ENCODE results near the gene EHD3. TPM values are rescaled to one million over a fixed set of nuclear protein-coding genes. Genes with fewer than 3 reads are reported as not detected.

Gene EHD3
- total and polyA plus RNA-seq, 10 of the 15 experiments (the other 5 are each of a cell fraction or from before 2014, with no cell fraction given) = 1.1 to 10.9 (median 8.2) TPM

DNA sequence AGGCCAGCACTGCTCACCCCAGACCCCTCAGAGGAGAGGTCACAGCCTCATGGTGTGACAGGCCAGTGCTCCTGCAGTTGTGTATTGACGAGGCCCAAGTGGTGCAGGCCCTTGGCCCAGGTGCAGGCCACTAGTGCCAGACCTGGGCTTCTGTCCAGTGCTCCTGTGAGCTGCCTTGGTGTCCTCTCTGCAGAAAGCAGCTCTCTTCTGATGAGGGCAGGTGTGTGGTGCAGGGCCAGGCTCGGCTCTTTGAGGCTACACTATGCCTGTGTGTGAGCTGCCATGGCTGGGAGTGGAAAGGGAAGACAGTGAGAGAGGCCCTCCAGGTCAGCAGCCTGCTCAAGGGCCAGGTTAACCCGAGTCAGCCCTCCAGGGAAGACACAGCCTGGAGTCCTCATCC, 17.1 kb downstream of the EHD3 start:
- CTCF ChIA-PET = interaction anchor here (1.8 to 9.5 kb wide), 2 partner anchors 12 to 16 kb away, joined by 5 to 68 read pairs; partner anchors contain the start of gene EHD3
- FAIRE-seq = no peak
- H3K79me2 ChIP-seq (ENCODE audit: control insufficient read depth, insufficient read depth, low read length) = no peaks in the 10 kb centered on the region
- no TSS peak for BruUV-seq (replicated peaks)
- ATAC-seq = no peak
- DNase-seq (ENCODE audit: low read depth, low spot score) = no peak
- H3K4me3 ChIP-seq = no peak overlapping the region
- intact Hi-C loops (cut with micrococcal nuclease; ENCODE audit: unreplicated experiment) = no loop called here
- RAD21 ChIA-PET (ENCODE audit: unreplicated experiment) = interaction anchor here (2.2 kb wide), 1 partner anchor 81 kb away, joined by 7 read pairs; no protein-coding TSS in a partner anchor
- no peak overlapping the region for H2AFZ ChIP-seq (ENCODE audit: control insufficient read depth, low read depth, low read length)
- peaks cover 46% of the 10 kb centered on the region for H3K4me1 ChIP-seq (ENCODE audit: control insufficient read depth, insufficient read depth, low read length)
- no peaks in the 10 kb centered on the region; a peak in 1 of 4 replicates for H3K36me3 ChIP-seq (ENCODE audit: control insufficient read depth in 2 of 2, insufficient read depth in 2 of 2, low read length in 1 of 2)
- no peak overlapping the region for H3K27ac ChIP-seq (ENCODE audit: control insufficient read depth, insufficient read depth)
- SMC1A ChIA-PET (ENCODE audit: uncharacterized antibody, unreplicated experiment) = interaction anchor here (1.1 kb wide), 1 partner anchor 16 kb away, joined by 3 read pairs; no protein-coding TSS in a partner anchor
- no peaks in the 10 kb centered on the region; the same call in 1 of the 2 replicates for H4K20me1 ChIP-seq (ENCODE audit: control insufficient read depth, insufficient read depth)
- in situ Hi-C loops (cut with MboI) = no loop called here
- H3K27me3 ChIP-seq (replicated peaks in 1 of 2; ENCODE audit: control insufficient read depth in 2 of 2, insufficient read depth in 2 of 2, low read length in 1 of 2) = no peaks in the 10 kb centered on the region
- 0% methylated on average over 3 of the region's 3 CpGs for WGBS (ENCODE audit: insufficient coverage, insufficient replicate concordance, low lambda C conversion rate, missing lambda C conversion rate)
- H3K9me3 ChIP-seq (replicated peaks; ENCODE audit: control insufficient read depth, insufficient read depth, low read length) = no peaks in the 10 kb centered on the region; the same call in 2 of the 3 replicates
- TF ChIP-seq SMARCA5 (IDR thresholded peaks at IDR 0.05) (no peak), SREBF2 (IDR thresholded peaks at IDR 0.05; ENCODE audit: low read length) (no peak)
- no peak overlapping the region for H3K9ac ChIP-seq (ENCODE audit: control insufficient read depth, insufficient read depth, low read length)
- POLR2A ChIA-PET = interaction anchor here (0.5 to 2.1 kb wide), 2 partner anchors 10 to 1665 kb away, joined by 3 to 5 read pairs; no protein-coding TSS in a partner anchor
- H3K4me2 ChIP-seq (ENCODE audit: control insufficient read depth, insufficient read depth) = no peak overlapping the region

DNA sequence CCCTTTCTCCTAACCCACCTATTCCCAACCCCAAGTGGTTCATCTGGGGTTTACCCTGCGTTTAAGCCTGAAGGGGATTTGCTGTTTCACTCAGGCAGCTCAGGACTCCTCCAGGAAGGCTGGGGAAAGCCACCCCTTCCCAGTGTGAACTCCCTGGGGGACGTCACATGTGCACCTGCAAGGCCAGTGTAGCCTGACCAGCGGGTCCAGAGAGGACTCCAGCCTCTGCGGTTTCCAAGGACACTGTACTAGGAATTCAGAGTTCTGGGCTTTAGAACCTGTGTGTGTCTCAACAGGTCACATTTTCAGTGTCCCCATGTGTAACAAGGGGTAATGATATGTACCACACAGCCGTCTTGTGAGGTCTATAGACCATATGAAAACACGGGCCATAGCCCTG, 17.9 kb downstream of the EHD3 start:
- ChIA-PET RAD21 (ENCODE audit: unreplicated experiment) (interaction anchor here (1.4 to 5.7 kb wide), 6 partner anchors 17 to 82 kb away, joined by 3 to 35 read pairs (median 8); partner anchors contain the start of genes CAPN14 and EHD3), POLR2A (no interaction called here), SMC1A (ENCODE audit: uncharacterized antibody, unreplicated experiment) (interaction anchor here (0.9 to 2.4 kb wide), 7 partner anchors 10 to 72 kb away, joined by 3 to 11 read pairs (median 4); partner anchors contain the start of gene CAPN14), CTCF (interaction anchor here (1.0 to 9.5 kb wide), 4 partner anchors 11 to 81 kb away, joined by 3 to 68 read pairs (median 22); partner anchors contain the start of gene EHD3)
- DNase-seq (ENCODE audit: low read depth, low spot score) (no peak), FAIRE-seq (no peak), ATAC-seq (no peak)
- Histone ChIP-seq H3K79me2 (ENCODE audit: control insufficient read depth, insufficient read depth, low read length) (no peaks in the 10 kb centered on the region), H3K4me3 (no peak overlapping the region), H3K9me3 (replicated peaks; ENCODE audit: control insufficient read depth, insufficient read depth, low read length) (no peaks in the 10 kb centered on the region; the same call in 2 of the 3 replicates), H3K36me3 (ENCODE audit: control insufficient read depth in 2 of 2, insufficient read depth in 2 of 2, low read length in 1 of 2) (no peaks in the 10 kb centered on the region; a peak in 1 of 4 replicates), H3K9ac (ENCODE audit: control insufficient read depth, insufficient read depth, low read length) (no peak overlapping the region), H2AFZ (ENCODE audit: control insufficient read depth, low read depth, low read length) (no peak overlapping the region; the same call in 1 of the 2 replicates), H4K20me1 (ENCODE audit: control insufficient read depth, insufficient read depth) (no peaks in the 10 kb centered on the region; the same call in 1 of the 2 replicates), H3K27me3 (replicated peaks in 1 of 2; ENCODE audit: control insufficient read depth in 2 of 2, insufficient read depth in 2 of 2, low read length in 1 of 2) (no peaks in the 10 kb centered on the region), H3K27ac (ENCODE audit: control insufficient read depth, insufficient read depth) (no peak overlapping the region), H3K4me1 (ENCODE audit: control insufficient read depth, insufficient read depth, low read length) (peaks cover 55% of the 10 kb centered on the region), H3K4me2 (ENCODE audit: control insufficient read depth, insufficient read depth) (no peak overlapping the region)
- in situ Hi-C loops (cut with MboI) (no loop called here), intact Hi-C loops (cut with micrococcal nuclease; ENCODE audit: unreplicated experiment) (loop anchor here (2.0 kb wide), 1 partner anchor 15 kb away; no protein-coding TSS in a partner anchor)
- 20% methylated on average over 6 of the region's 6 CpGs for WGBS (ENCODE audit: insufficient coverage, insufficient replicate concordance, low lambda C conversion rate, missing lambda C conversion rate)
- no TSS peak for BruUV-seq (replicated peaks)
- TF ChIP-seq CBFB (IDR thresholded peaks at IDR 0.05; ENCODE audit: low read depth) (no peak), NR2C2 (IDR thresholded peaks at IDR 0.05; ENCODE audit: borderline replicate concordance, control insufficient read depth, insufficient read length, low read depth) (no peak), SP1 (IDR thresholded peaks at IDR 0.05; ENCODE audit: low read depth, low read length) (no peak), KAT2A (conservative IDR thresholded peaks at IDR 0.05; ENCODE audit: control insufficient read depth, low read depth, low read length) (no peak), RUNX3 (IDR thresholded peaks at IDR 0.05; ENCODE audit: low read length) (no peak), SMAD1 (IDR thresholded peaks at IDR 0.05; ENCODE audit: low read depth, partially characterized antibody) (no peak), PAX5 (IDR thresholded peaks at IDR 0.05; ENCODE audit: borderline replicate concordance, low read depth, low read length) (no peak)
- TF ChIP-seq, protein P1, sequence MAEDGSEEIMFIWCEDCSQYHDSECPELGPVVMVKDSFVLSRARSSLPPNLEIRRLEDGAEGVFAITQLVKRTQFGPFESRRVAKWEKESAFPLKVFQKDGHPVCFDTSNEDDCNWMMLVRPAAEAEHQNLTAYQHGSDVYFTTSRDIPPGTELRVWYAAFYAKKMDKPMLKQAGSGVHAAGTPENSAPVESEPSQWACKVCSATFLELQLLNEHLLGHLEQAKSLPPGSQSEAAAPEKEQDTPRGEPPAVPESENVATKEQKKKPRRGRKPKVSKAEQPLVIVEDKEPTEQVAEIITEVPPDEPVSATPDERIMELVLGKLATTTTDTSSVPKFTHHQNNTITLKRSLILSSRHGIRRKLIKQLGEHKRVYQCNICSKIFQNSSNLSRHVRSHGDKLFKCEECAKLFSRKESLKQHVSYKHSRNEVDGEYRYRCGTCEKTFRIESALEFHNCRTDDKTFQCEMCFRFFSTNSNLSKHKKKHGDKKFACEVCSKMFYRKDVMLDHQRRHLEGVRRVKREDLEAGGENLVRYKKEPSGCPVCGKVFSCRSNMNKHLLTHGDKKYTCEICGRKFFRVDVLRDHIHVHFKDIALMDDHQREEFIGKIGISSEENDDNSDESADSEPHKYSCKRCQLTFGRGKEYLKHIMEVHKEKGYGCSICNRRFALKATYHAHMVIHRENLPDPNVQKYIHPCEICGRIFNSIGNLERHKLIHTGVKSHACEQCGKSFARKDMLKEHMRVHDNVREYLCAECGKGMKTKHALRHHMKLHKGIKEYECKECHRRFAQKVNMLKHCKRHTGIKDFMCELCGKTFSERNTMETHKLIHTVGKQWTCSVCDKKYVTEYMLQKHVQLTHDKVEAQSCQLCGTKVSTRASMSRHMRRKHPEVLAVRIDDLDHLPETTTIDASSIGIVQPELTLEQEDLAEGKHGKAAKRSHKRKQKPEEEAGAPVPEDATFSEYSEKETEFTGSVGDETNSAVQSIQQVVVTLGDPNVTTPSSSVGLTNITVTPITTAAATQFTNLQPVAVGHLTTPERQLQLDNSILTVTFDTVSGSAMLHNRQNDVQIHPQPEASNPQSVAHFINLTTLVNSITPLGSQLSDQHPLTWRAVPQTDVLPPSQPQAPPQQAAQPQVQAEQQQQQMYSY (CRISPR knock-in tag; IDR thresholded peaks at IDR 0.05) = no peak
- TF ChIP-seq, protein P2, sequence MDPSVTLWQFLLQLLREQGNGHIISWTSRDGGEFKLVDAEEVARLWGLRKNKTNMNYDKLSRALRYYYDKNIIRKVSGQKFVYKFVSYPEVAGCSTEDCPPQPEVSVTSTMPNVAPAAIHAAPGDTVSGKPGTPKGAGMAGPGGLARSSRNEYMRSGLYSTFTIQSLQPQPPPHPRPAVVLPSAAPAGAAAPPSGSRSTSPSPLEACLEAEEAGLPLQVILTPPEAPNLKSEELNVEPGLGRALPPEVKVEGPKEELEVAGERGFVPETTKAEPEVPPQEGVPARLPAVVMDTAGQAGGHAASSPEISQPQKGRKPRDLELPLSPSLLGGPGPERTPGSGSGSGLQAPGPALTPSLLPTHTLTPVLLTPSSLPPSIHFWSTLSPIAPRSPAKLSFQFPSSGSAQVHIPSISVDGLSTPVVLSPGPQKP (IDR thresholded peaks at IDR 0.05; ENCODE audit: low read depth, low read length) = no peak
